ENCODE data around the gene CX3CL1.
"Not testable (repeated sequence)": the region's sequence is repeated elsewhere in the genome, so short reads cannot be mapped to it uniquely, and the experiment has no call there.

Gene CX3CL1

DNA sequence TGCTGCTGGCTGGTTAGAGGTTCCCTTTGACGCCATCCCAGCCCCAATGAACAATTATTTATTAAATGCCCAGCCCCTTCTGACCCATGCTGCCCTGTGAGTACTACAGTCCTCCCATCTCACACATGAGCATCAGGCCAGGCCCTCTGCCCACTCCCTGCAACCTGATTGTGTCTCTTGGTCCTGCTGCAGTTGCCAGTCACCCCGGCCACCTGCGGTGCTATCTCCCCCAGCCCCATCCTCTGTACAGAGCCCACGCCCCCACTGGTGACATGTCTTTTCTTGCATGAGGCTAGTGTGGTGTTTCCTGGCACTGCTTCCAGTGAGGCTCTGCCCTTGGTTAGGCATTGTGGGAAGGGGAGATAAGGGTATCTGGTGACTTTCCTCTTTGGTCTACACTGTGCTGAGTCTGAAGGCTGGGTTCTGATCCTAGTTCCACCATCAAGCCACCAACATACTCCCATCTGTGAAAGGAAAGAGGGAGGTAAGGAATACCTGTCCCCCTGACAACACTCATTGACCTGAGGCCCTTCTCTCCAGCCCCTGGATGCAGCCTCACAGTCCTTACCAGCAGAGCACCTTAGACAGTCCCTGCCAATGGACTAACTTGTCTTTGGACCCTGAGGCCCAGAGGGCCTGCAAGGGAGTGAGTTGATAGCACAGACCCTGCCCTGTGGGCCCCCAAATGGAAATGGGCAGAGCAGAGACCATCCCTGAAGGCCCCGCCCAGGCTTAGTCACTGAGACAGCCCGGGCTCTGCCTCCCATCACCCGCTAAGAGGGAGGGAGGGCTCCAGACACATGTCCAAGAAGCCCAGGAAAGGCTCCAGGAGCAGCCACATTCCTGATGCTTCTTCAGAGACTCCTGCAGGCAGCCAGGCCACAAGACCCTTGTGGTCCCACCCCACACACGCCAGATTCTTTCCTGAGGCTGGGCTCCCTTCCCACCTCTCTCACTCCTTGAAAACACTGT is 11.3 kb downstream of the CX3CL1 start:
- DNase-seq: no peak

- no peak for DNase-seq
Measured at GRCh38 chr16:57384248-57385070, 12.2 kb downstream of the CX3CL1 start.

DNA sequence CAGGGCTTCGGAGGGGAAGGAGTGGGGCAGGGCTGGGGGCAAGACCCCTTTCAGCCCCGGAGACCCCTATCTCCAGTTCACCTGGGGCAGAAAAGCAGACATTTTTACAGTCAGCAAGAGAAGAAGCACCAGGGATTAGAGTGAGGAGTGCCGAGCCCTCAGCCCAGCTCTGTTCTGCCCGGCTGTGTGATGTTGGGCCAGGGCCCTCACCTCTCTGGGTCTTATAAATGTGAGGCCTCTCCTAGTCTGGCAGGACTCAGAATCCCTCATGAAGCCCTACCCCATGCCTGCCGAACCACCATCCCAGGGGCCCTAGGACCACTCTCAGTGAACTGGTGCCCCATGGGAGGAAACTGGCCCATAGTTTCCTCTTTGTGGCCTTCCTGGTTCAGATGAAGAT is 12.8 kb downstream of the CX3CL1 start:
- no peak for DNase-seq

DNA sequence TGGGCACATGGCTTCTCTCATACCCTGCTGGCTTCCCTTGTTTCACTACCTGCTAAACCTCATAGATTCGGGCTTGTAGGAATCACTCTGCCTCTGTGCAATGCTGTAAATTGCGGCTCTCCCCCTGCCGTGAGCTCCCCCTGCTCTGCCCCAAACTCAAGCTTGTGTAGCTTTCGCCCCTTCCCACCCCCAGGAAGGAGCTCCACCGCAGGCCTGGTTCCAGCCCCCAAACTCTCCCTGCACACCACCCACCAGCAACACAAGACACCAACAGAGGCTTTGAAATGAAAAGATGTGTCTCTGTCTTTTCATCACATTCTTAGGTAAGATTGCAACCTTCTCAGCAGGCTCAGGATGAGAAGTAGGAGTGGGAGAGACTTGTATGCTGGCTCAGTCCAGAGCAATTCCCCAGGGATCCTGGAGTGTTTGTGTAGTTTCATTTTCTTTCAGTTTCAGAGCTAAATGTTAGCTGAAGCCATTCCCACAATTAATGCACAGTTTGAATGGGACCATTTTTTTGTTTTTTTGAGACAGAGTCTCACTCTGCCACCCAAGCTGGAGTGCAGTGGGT is 14.2 kb downstream of the CX3CL1 start:
- no peak for DNase-seq

- no peak for DNase-seq
Measured at GRCh38 chr16:57387598-57388354, 15.5 kb downstream of the CX3CL1 start.

- DNase-seq: no peak
Measured at GRCh38 chr16:57388359-57389086, 16.2 kb downstream of the CX3CL1 start.

- DNase-seq: no peak
Measured at GRCh38 chr16:57389087-57389468, 16.8 kb downstream of the CX3CL1 start.

DNA sequence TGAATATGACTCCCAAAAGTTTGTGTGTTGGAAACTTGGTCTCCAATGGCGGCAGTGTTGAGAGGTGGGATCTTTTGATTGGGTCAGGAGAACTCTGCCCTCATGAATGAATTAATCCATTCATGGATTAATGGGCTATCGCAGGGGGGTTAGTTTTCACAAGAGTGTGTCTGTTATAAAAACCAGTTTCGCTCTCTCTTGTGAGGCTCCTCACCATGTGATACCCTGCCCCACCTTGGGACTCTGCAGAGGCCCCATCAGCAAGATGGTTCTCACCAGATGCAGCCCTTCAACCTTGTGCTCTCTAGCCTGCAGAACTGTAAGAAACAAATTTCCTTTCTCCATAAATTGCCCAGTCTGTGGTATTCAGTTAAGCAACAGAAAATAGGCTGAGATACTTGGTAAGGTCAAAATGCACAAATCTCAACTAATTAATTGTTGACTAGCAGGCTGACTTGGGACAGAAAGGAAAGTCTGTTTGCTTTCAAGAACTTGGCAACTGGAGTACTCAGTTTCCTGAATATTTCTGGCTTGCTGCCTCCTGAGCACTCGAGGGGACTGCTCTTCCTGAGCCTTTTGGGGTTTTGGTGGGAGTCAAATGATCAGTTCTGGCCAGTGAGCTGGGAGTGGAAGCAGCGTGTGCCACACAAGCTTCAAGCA is 18.5 kb downstream of the CX3CL1 start:
- no peak for DNase-seq

GRCh38 chr16:57391300-57391699 is 19.0 kb downstream of the CX3CL1 start:
- no peak for DNase-seq

DNA sequence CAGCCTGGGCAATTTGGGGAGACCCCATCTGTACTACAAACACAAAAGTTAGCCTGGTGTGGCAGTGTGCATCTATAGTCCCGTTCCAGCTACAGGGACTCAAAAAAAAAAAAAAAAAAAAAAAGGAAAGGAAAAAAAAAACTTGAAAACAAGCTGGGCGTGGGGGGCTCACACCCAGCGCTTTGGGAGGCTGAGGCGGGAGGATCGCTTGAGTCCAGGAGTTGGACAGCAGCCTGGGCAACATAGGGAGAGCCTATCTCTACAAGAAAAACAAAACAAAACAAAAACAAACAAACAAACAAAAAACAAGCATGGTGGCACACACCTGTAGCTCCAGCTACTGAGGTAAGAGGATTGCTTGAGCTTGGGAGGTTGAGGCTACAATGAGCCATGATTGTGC is 19.4 kb downstream of the CX3CL1 start:
- no peak for DNase-seq

GRCh38 chr16:57392694-57393093 is 20.4 kb downstream of the CX3CL1 start:
- no peak for DNase-seq

DNA sequence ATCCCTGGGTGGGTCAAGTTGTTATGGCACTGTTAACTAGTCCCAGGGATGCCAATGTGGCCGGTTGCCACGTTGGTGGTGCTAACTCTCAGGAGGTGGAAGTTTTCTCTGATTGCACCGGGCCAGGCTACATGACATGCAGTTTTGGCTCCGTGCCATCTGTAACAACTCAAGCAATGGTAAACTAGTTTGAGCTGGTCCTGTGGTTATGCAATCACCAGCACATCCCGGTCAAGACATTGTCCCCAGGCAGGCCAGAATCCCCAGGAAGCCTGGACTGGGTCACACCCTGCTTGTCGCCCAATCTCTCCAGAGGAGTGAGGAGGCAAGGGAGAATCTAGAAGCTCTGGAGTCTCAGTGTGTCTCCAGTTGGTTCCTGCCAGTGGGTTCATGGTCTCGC is 22.2 kb downstream of the CX3CL1 start:
- no peak for DNase-seq

GRCh38 chr16:57395026-57395425 is 22.7 kb downstream of the CX3CL1 start:
- DNase-seq: no peak

DNA sequence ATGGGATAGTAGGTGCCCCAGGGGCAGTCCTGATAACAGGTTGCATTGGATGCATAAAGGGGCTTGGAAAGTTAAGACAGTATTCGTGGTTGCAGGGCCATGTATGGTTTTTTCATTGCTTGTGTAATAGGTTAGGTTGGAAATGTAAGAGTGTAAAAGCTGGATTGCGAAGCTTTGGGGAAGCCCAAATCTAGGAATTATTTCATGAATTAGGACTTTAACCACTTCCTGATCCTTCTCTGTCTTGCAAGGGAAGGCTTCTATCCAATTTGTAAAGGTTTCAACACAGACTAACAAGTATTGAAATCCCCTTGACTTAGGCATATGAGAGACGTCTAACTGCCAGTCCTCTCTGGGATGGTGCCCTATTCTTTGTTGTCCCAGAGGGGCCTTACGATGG is 24.5 kb downstream of the CX3CL1 start:
- DNase-seq: no peak

GRCh38 chr16:57397493-57397892 is 25.2 kb downstream of the CX3CL1 start:
- not testable (repeated sequence) for DNase-seq

DNA sequence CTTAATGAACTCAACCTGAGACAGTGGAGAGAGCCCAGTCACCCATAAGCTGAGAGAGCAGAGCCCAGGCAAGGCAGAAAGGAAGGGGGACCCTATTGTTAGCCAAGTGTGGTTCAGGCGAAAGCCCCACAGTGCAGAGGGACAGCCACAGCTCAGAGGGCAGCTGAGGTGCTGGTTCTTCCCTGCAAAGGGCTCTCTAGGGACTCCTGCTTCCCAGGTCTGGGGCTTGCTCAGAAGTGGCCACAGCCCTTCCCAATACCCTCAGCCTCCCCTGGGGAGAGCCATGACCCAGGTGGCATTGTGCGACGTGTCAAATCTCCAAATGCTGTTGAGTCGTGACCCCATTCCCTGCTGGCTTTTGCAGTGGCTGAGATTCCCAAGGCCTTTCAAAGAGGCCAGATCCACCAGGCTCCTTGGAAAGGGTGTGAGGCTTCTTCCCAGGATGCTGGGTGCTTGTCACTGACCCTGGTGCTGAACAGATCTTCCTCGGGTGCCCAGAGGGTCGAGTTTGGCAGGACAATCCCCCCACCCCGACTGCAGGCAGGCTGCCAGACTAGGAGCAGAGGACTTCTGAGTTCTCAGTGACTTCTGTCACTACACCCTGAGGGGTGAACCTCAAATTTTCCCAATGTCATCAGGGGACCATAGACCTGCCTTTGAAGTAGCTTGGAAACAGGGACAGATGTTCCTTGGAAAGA is 29.8 kb downstream of the CX3CL1 start:
- DNase-seq: no peak

DNA sequence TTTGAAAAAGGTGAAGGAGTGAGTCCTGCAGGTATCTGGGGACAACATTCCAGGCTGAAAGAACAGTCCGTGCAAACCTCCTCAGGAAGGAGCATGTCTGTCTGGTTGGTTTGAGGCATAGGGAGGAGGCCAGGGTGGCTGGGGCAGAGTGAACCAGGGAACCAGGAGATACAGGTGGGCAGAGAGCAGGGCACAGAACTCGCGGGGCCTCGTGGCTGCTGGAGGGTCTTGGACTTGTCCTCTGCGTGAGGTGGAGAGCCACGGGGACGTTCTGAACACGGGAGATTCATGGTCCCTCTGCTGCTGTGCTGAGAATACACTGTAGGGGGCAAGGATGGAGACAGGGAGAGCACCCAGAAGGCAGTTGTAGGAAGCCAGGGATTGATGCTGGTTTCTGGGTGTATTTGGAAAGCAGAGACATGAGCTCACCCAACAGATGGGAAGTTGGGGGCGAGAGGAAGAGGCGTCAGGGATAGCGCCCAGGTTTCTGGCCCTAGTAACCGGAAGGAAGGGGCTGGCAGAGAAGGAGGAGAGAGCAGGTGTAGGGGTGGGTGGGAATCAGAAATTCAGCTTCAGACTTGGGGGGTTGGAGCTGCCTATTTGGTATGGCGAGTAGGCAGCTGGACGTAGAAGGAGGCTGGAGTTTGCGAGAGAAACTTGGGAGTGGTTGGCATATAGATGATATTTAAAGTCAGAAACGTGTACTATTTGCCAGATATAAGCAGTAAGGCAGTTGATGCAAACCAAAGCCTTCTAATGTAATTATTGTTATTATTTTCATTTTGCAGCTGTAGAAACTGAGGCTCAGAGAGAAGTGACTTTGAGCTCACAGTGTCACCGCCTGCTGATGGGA is 31.9 kb downstream of the CX3CL1 start, which contains the start of gene CCL17:
Gene CCL17, plus strand, starts transcription at position 803 of the 853 bp plus-strand sequence. CDS start 9,166 bp downstream, outside the sequence.
- no peak for DNase-seq

DNA sequence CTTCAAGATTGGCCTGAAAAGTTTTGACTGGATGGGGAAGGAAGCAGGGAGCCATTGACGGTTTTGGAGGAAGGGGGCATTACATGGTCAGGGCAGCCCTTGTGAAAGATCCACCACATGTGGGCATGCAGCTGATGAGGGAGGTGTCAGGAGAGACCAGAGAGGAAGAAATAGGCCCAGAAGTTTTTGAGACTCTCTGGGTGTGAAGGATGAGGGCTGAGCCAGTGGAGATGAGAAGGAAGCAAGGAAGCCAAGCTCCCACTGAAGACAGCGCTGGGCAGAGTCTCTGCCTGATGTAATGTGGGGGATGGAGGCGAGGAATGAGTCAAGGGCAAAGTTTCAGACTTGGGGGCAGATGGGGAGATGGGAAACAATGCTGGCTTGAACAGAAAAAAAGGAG is 32.8 kb downstream of the CX3CL1 start:
- no peak for DNase-seq

GRCh38 chr16:57406881-57407280 is 34.6 kb downstream of the CX3CL1 start:
- DNase-seq: no peak

Data from T-helper 9 cell (primary cell).